Stimulated activated CD4-positive, alpha-beta T cell treated with anti-CD3 and anti-CD28 coated beads, Interleukin-2, amount 100 ng/mL, for 24 hours (primary cell): ENCODE data around the gene CALM1.
A peak's percentile ranks its signal among the peaks of the same experiment; 100 is the strongest.
"Not testable (repeated sequence)": the region's sequence is repeated elsewhere in the genome, so short reads cannot be mapped to it uniquely, and the experiment has no call there.

Experiments used
- DNase-seq, 2 donors: peaks; one replicate each; pipeline ENCODE4 v3.0.0-alpha.2; 2020

The CALM1 gene

GRCh38 chr14:90383731-90384542, 12.9 kb upstream of the CALM1 start:
- peak; percentile 52 to 59 for DNase-seq

- DNase-seq: no peak
Measured at GRCh38 chr14:90384543-90384911, 12.3 kb upstream of the CALM1 start.

GRCh38 chr14:90386321-90386720, 10.5 kb upstream of the CALM1 start:
- DNase-seq: no peak

GRCh38 chr14:90387206-90387760, 9.5 kb upstream of the CALM1 start:
- DNase-seq: no peak

GRCh38 chr14:90388437-90388836, 8.4 kb upstream of the CALM1 start:
- DNase-seq: no peak

GRCh38 chr14:90388982-90389381, 7.8 kb upstream of the CALM1 start:
- no peak for DNase-seq

- DNase-seq: no peak
Measured at GRCh38 chr14:90393966-90394365, 2.9 kb upstream of the CALM1 start.

- DNase-seq: not testable (repeated sequence)
Measured at GRCh38 chr14:90394782-90395181, 2.0 kb upstream of the CALM1 start.

- DNase-seq: peak; percentile 63 to 73
Measured at GRCh38 chr14:90397425-90398314, 841 bp downstream of the CALM1 start.

- peak; percentile 58 to 64 for DNase-seq
Measured at GRCh38 chr14:90398315-90398839, 1.5 kb downstream of the CALM1 start.

GRCh38 chr14:90398841-90399540, 2.2 kb downstream of the CALM1 start:
- no peak for DNase-seq

- DNase-seq: peak; percentile 84 to 87
Measured at GRCh38 chr14:90399541-90400444, 3.0 kb downstream of the CALM1 start.

GRCh38 chr14:90400904-90401561, 4.2 kb downstream of the CALM1 start:
- DNase-seq: no peak

- no peak for DNase-seq
Measured at GRCh38 chr14:90402016-90402415, 5.2 kb downstream of the CALM1 start.

GRCh38 chr14:90403065-90403464, 6.2 kb downstream of the CALM1 start:
- DNase-seq: no peak

GRCh38 chr14:90405101-90405500, 8.3 kb downstream of the CALM1 start:
- no peak for DNase-seq

GRCh38 chr14:90405755-90406154, 8.9 kb downstream of the CALM1 start:
- no peak for DNase-seq

- no peak for DNase-seq
Measured at GRCh38 chr14:90406384-90406798, 9.6 kb downstream of the CALM1 start.

- no peak for DNase-seq
Measured at GRCh38 chr14:90407230-90407629, 10.4 kb downstream of the CALM1 start.

- no peak for DNase-seq
Measured at GRCh38 chr14:90408713-90409112, 11.9 kb downstream of the CALM1 start.

- no peak for DNase-seq
Measured at GRCh38 chr14:90409209-90409730, 12.4 kb downstream of the CALM1 start.
